ENCODE data around the gene INSIG2.

The INSIG2 gene

GRCh38 chr2:118046634-118047210 lies 41.5 kb upstream of the INSIG2 start:
- DNase-seq, result no peak
- H3K36me3 ChIP-seq, result no peaks in the 10 kb centered on the region
- TF ChIP-seq CTCF (IDR thresholded peaks at IDR 0.05), result peak; percentile 58 to 68
- no peaks in the 10 kb centered on the region for H3K9me3 ChIP-seq
- intact Hi-C loops (cut with DNase I; ENCODE audit: low total_unique reads), result loop anchor here (2.0 kb wide), 1 partner anchor 808 kb away; no protein-coding TSS in a partner anchor
- H3K4me1 ChIP-seq, result no peaks in the 10 kb centered on the region
- H3K27me3 ChIP-seq, result peaks cover 0 to 28% of the 10 kb centered on the region in 2 donors
- H3K4me3 ChIP-seq, result no peak overlapping the region
- H3K27ac ChIP-seq, result no peak overlapping the region

- no peak for DNase-seq
- TF ChIP-seq CTCF (IDR thresholded peaks at IDR 0.05), result no peak
- no peaks in the 10 kb centered on the region for H3K36me3 ChIP-seq
- intact Hi-C loops (cut with DNase I; ENCODE audit: low total_unique reads), result loop anchor here (2.0 kb wide), 1 partner anchor 807 kb away; no protein-coding TSS in a partner anchor
- H3K27ac ChIP-seq, result no peak overlapping the region
- no peaks in the 10 kb centered on the region for H3K4me1 ChIP-seq
- H3K4me3 ChIP-seq, result no peak overlapping the region
- peaks cover 0 to 27% of the 10 kb centered on the region in 2 donors for H3K27me3 ChIP-seq
- no peaks in the 10 kb centered on the region for H3K9me3 ChIP-seq
Measured at GRCh38 chr2:118047380-118047826, 40.9 kb upstream of the INSIG2 start.

- Histone ChIP-seq H3K27ac (no peak overlapping the region), H3K4me3 (no peak overlapping the region), H3K36me3 (no peaks in the 10 kb centered on the region), H3K27me3 (peaks cover 0 to 24% of the 10 kb centered on the region in 2 donors), H3K4me1 (no peaks in the 10 kb centered on the region), H3K9me3 (no peaks in the 10 kb centered on the region)
- no peak for TF ChIP-seq CTCF (IDR thresholded peaks at IDR 0.05)
- DNase-seq, result no peak
- intact Hi-C loops (cut with DNase I; ENCODE audit: low total_unique reads), result no loop called here
Measured at GRCh38 chr2:118048401-118048800, 39.9 kb upstream of the INSIG2 start.

- TF ChIP-seq CTCF (IDR thresholded peaks at IDR 0.05), result no peak
- no peaks in the 10 kb centered on the region for H3K9me3 ChIP-seq
- no peak for DNase-seq
Measured at GRCh38 chr2:118049140-118049815, 39.0 kb upstream of the INSIG2 start.

GRCh38 chr2:118049816-118050140 lies 38.5 kb upstream of the INSIG2 start:
- no peaks in the 10 kb centered on the region for H3K9me3 ChIP-seq
- no peaks in the 10 kb centered on the region for H3K36me3 ChIP-seq
- DNase-seq, result no peak
- H3K27me3 ChIP-seq, result peaks cover 0 to 19% of the 10 kb centered on the region in 2 donors
- no peak for TF ChIP-seq CTCF (IDR thresholded peaks at IDR 0.05)
- no peak overlapping the region for H3K27ac ChIP-seq
- H3K4me1 ChIP-seq, result no peaks in the 10 kb centered on the region
- H3K4me3 ChIP-seq, result no peak overlapping the region
- intact Hi-C loops (cut with DNase I; ENCODE audit: low total_unique reads), result no loop called here

More at GRCh38 chr2:118049140-118049815, 39.0 kb upstream of the INSIG2 start:
- intact Hi-C loops (cut with DNase I; ENCODE audit: low total_unique reads), result no loop called here
- Histone ChIP-seq H3K4me1 (no peaks in the 10 kb centered on the region), H3K27ac (no peak overlapping the region), H3K4me3 (no peak overlapping the region), H3K27me3 (peaks cover 0 to 19% of the 10 kb centered on the region in 2 donors), H3K36me3 (no peaks in the 10 kb centered on the region)

All from tibial artery (tissue), 4 donors.